ENCODE measurements around the gene RFX4. TPM values are rescaled to one million over a fixed set of nuclear protein-coding genes. Genes with fewer than 3 reads are reported as not detected.

RFX4 gene
- total RNA-seq, 2 experiments from 2014 or later = not detected

DNA sequence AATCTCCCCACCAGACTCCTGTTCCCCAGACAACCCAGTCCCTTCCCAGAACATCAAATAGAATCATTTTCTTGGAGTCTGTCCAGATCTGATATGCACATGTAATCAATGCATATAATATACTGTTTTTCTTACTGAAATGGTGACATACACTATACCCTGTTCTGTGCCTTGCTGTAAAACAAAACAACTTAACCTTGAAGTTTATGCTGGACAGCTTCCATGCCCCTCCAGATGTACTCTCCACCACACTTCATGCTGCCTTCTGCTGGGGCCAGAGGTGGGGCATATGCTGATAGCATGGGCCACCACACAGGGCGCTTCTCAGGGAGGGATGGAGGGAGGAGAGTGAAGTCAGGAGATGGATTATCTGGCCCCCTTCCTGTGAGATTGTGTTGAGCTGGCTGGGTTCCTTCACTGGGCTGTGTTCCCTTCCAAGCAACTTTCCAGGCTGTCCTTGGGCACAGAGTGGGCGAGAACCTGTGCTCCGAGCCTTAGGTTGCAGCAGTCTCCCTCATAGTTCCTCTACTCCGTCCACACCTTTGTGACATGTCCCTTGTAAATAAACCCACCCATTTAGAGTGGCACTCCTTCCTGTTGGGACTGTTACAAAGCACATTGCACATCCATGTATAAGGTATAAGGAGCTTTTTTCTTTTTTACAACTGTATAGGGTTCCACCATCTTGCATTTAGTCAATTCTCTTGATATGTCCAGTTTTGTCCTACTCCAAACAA is 114.0 kb downstream of the RFX4 start:
- ChIA-PET CTCF (ENCODE audit: unreplicated experiment) (no interaction called here), POLR2A (interaction anchor here (1.3 kb wide), 1 partner anchor 11 kb away, joined by 3 read pairs; no protein-coding TSS in a partner anchor)
- no TSS peak for BruUV-seq (replicated peaks)
- TF ChIP-seq EZH2phosphoT487 (IDR thresholded peaks at IDR 0.05; ENCODE audit: borderline replicate concordance, low read depth, low read length) = no peak
- TF ChIP-seq, protein P1, sequence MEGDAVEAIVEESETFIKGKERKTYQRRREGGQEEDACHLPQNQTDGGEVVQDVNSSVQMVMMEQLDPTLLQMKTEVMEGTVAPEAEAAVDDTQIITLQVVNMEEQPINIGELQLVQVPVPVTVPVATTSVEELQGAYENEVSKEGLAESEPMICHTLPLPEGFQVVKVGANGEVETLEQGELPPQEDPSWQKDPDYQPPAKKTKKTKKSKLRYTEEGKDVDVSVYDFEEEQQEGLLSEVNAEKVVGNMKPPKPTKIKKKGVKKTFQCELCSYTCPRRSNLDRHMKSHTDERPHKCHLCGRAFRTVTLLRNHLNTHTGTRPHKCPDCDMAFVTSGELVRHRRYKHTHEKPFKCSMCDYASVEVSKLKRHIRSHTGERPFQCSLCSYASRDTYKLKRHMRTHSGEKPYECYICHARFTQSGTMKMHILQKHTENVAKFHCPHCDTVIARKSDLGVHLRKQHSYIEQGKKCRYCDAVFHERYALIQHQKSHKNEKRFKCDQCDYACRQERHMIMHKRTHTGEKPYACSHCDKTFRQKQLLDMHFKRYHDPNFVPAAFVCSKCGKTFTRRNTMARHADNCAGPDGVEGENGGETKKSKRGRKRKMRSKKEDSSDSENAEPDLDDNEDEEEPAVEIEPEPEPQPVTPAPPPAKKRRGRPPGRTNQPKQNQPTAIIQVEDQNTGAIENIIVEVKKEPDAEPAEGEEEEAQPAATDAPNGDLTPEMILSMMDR (conservative IDR thresholded peaks at IDR 0.05; ENCODE audit: low read length) = no peak
- no peak overlapping the region for H2AFZ ChIP-seq (ENCODE audit: low read length)
- H3K9me2 ChIP-seq (ENCODE audit: insufficient read depth, low read length) = no peaks in the 10 kb centered on the region
- H3K9me3 ChIP-seq (ENCODE audit: low read length) = no peaks in the 10 kb centered on the region
- no peak overlapping the region for H3K4me3 ChIP-seq (ENCODE audit: low read depth, low read length, poor library complexity, severe bottlenecking)
- H3K27ac ChIP-seq (ENCODE audit: low read depth, low read length, poor library complexity, severe bottlenecking) = no peak overlapping the region
- no peaks in the 10 kb centered on the region for H3K79me2 ChIP-seq (ENCODE audit: insufficient read depth, low read depth, low read length)
- no peaks in the 10 kb centered on the region for H4K20me1 ChIP-seq (ENCODE audit: insufficient read depth, low read length)
- H3K4me2 ChIP-seq (ENCODE audit: low read length) = no peak overlapping the region
- no peak for DNase-seq (ENCODE audit: low spot score)
- intact Hi-C loops (cut with micrococcal nuclease; ENCODE audit: unreplicated experiment) = no loop called here
- H3K4me1 ChIP-seq (ENCODE audit: insufficient read depth, low read length, poor library complexity, severe bottlenecking) = no peaks in the 10 kb centered on the region
- no peaks in the 10 kb centered on the region for H3K36me3 ChIP-seq (ENCODE audit: insufficient read depth, low read length)

- no TSS peak for BruUV-seq (replicated peaks)
- no peaks in the 10 kb centered on the region for H3K36me3 ChIP-seq (ENCODE audit: insufficient read depth, low read length)
- POLR2A ChIA-PET = no interaction called here
Observed at GRCh38 chr12:106704081-106704480, 121.3 kb downstream of the RFX4 start.

GRCh38 chr12:106705971-106706370 is 123.2 kb downstream of the RFX4 start:
- H3K9me3 ChIP-seq (ENCODE audit: low read length) = no peaks in the 10 kb centered on the region
- H3K4me2 ChIP-seq (ENCODE audit: low read length) = no peak overlapping the region
- no peaks in the 10 kb centered on the region for H4K20me1 ChIP-seq (ENCODE audit: insufficient read depth, low read length)
- no peaks in the 10 kb centered on the region for H3K79me2 ChIP-seq (ENCODE audit: insufficient read depth, low read depth, low read length)
- TF ChIP-seq, protein P1 (conservative IDR thresholded peaks at IDR 0.05; ENCODE audit: low read length) = no peak
- no peak for TF ChIP-seq EZH2phosphoT487 (IDR thresholded peaks at IDR 0.05; ENCODE audit: borderline replicate concordance, low read depth, low read length)
- DNase-seq (ENCODE audit: low spot score) = no peak
- intact Hi-C loops (cut with micrococcal nuclease; ENCODE audit: unreplicated experiment) = no loop called here
- BruUV-seq (replicated peaks) = no TSS peak
- H3K4me3 ChIP-seq (ENCODE audit: low read depth, low read length, poor library complexity, severe bottlenecking) = no peak overlapping the region
- H3K4me1 ChIP-seq (ENCODE audit: insufficient read depth, low read length, poor library complexity, severe bottlenecking) = no peaks in the 10 kb centered on the region
- no peak overlapping the region for H3K27ac ChIP-seq (ENCODE audit: low read depth, low read length, poor library complexity, severe bottlenecking)
- no peaks in the 10 kb centered on the region for H3K9me2 ChIP-seq (ENCODE audit: insufficient read depth, low read length)
- H3K36me3 ChIP-seq (ENCODE audit: insufficient read depth, low read length) = no peaks in the 10 kb centered on the region
- ChIA-PET CTCF (ENCODE audit: unreplicated experiment) (no interaction called here), POLR2A (interaction anchor here (0.6 kb wide), 1 partner anchor 29 kb away, joined by 3 read pairs; no protein-coding TSS in a partner anchor)
- H2AFZ ChIP-seq (ENCODE audit: low read length) = no peak overlapping the region

More at GRCh38 chr12:106704081-106704480, 121.3 kb downstream of the RFX4 start:
- Histone ChIP-seq H3K27ac (ENCODE audit: low read depth, low read length, poor library complexity, severe bottlenecking) (no peak overlapping the region), H2AFZ (ENCODE audit: low read length) (no peak overlapping the region), H3K79me2 (ENCODE audit: insufficient read depth, low read depth, low read length) (no peaks in the 10 kb centered on the region), H3K9me3 (ENCODE audit: low read length) (no peaks in the 10 kb centered on the region), H4K20me1 (ENCODE audit: insufficient read depth, low read length) (no peaks in the 10 kb centered on the region), H3K9me2 (ENCODE audit: insufficient read depth, low read length) (no peaks in the 10 kb centered on the region), H3K4me2 (ENCODE audit: low read length) (no peak overlapping the region), H3K4me1 (ENCODE audit: insufficient read depth, low read length, poor library complexity, severe bottlenecking) (no peaks in the 10 kb centered on the region), H3K4me3 (ENCODE audit: low read depth, low read length, poor library complexity, severe bottlenecking) (no peak overlapping the region)
- no peak for DNase-seq (ENCODE audit: low spot score)
- intact Hi-C loops (cut with micrococcal nuclease; ENCODE audit: unreplicated experiment) = no loop called here
- CTCF ChIA-PET (ENCODE audit: unreplicated experiment) = no interaction called here
- TF ChIP-seq EZH2phosphoT487 (IDR thresholded peaks at IDR 0.05; ENCODE audit: borderline replicate concordance, low read depth, low read length) = no peak
- TF ChIP-seq, protein P1 (conservative IDR thresholded peaks at IDR 0.05; ENCODE audit: low read length) = no peak
